Astrocyte of the cerebellum (primary cell): ENCODE results near the gene RSBN1.

ENCODE experiments used
- DNase-seq: peaks from one replicate; pipeline ENCODE4 v3.0.0-alpha.2; 2011; ENCODE audit warnings: low read depth
- H3K4me3 ChIP-seq: 2 replicates; pipeline ENCODE4 v1.5.1; 2011; ENCODE audit warnings: mild to moderate bottlenecking, low read depth, low read length, moderate library complexity
- CTCF ChIP-seq: IDR thresholded peaks from 2 replicates; pipeline ENCODE4 v1.5.1; 2012; ENCODE audit warnings: low read length, low read depth, moderate library complexity, mild to moderate bottlenecking; ENCODE audit errors: missing control alignments
- in situ Hi-C: cut with HindIII; loops from 2 replicates; pipeline ENCODE4 v1.10.0; 2017; ENCODE audit warnings: low sequenced_read_pairs

RSBN1 gene

GRCh38 chr1:113769601-113769970 lies 42.7 kb downstream of the RSBN1 start:
- no peak for TF ChIP-seq CTCF
- in situ Hi-C loops, result no loop called here
- H3K4me3 ChIP-seq, result no peak overlapping the region
- no peak for DNase-seq

- in situ Hi-C loops, result no loop called here
- no peak overlapping the region for H3K4me3 ChIP-seq
- TF ChIP-seq CTCF, result no peak
- no peak for DNase-seq
Observed at GRCh38 chr1:113768916-113769600, 43.2 kb downstream of the RSBN1 start.

GRCh38 chr1:113765306-113766230 lies 46.7 kb downstream of the RSBN1 start:
- H3K4me3 ChIP-seq, result no peak overlapping the region
- no peak for TF ChIP-seq CTCF
- peak; percentile 82 for DNase-seq
- in situ Hi-C loops, result no loop called here

GRCh38 chr1:113763661-113764060 lies 48.6 kb downstream of the RSBN1 start:
- TF ChIP-seq CTCF, result no peak
- H3K4me3 ChIP-seq, result no peak overlapping the region
- no peak for DNase-seq
- in situ Hi-C loops, result no loop called here

GRCh38 chr1:113761937-113762336 lies 50.3 kb downstream of the RSBN1 start:
- no peak for TF ChIP-seq CTCF
- in situ Hi-C loops, result no loop called here
- DNase-seq, result no peak
- no peak overlapping the region for H3K4me3 ChIP-seq

GRCh38 chr1:113760102-113761080 lies 51.9 kb downstream of the RSBN1 start:
- TF ChIP-seq CTCF, result no peak
- no peak for DNase-seq
- in situ Hi-C loops, result no loop called here
- peak overlapping the region; percentile 82 for H3K4me3 ChIP-seq
